ENCODE data around the gene DNAJC4.

Gene DNAJC4

DNA sequence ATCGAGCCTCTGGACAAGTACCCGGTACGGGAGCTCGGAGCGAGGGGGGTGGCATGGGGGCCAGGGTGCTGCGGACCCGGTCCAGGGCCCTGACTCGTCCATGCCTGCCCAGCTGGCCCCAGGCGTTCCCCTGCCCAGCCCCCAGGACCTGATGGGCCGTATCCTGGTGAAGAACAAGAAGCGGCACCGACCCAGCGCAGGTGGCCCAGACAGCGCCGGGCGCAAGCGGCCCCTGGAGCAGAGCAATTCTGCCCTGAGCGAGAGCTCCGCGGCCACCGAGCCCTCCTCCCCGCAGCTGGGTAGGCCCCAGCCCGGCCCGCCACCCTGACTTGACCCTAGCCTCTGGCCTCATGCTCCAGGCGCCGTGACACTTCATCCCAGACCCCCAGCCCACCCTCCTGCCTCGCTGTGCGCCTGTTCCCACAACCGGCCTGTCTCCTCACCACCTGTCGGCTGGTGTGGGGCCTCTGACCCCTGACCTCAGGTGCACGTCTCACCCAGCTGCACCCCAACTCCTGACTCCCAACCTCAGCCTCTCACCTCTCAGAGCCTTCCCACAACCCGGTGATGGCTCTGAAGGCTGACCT lies 28.7 kb downstream of the DNAJC4 start:
- Histone ChIP-seq H3K9me3 (ENCODE audit: control insufficient read depth in 2 of 2, low read length in 2 of 2) (no peaks in the 10 kb centered on the region), H3K9ac (ENCODE audit: low read depth in 1 of 2, low read length in 2 of 2) (no peak overlapping the region), H3K36me3 (ENCODE audit: control insufficient read depth in 2 of 2, insufficient read depth in 2 of 2, low read length in 2 of 2) (peaks cover 63 to 73% of the 10 kb centered on the region in 2 donors)

GRCh38 chr11:64259533-64260067 lies 29.3 kb downstream of the DNAJC4 start:
- no peak overlapping the region for H3K27ac ChIP-seq (ENCODE audit: low read depth in 2 of 2, low read length in 2 of 2)
- no peaks in the 10 kb centered on the region for H3K9me3 ChIP-seq (ENCODE audit: control insufficient read depth in 2 of 2, low read length in 2 of 2)
- H3K4me1 ChIP-seq (ENCODE audit: control insufficient read depth in 2 of 2, insufficient read depth in 2 of 2, low read length in 2 of 2), result no peaks in the 10 kb centered on the region
- H3K4me3 ChIP-seq (ENCODE audit: low read length in 2 of 2), result no peak overlapping the region
- no peak overlapping the region for H3K9ac ChIP-seq (ENCODE audit: low read depth in 1 of 2, low read length in 2 of 2)
- H3K36me3 ChIP-seq (ENCODE audit: control insufficient read depth in 2 of 2, insufficient read depth in 2 of 2, low read length in 2 of 2), result peaks cover 62 to 76% of the 10 kb centered on the region in 2 donors
- H3K27me3 ChIP-seq (ENCODE audit: control insufficient read depth in 2 of 2, insufficient read depth in 2 of 2, low read length in 2 of 2), result no peaks in the 10 kb centered on the region

More for the DNA sequence above, 28.7 kb downstream of the DNAJC4 start:
- no peaks in the 10 kb centered on the region for H3K4me1 ChIP-seq (ENCODE audit: control insufficient read depth in 2 of 2, insufficient read depth in 2 of 2, low read length in 2 of 2)
- H3K4me3 ChIP-seq (ENCODE audit: low read length in 2 of 2), result no peak overlapping the region
- H3K27ac ChIP-seq (ENCODE audit: low read depth in 2 of 2, low read length in 2 of 2), result no peak overlapping the region
- H3K27me3 ChIP-seq (ENCODE audit: control insufficient read depth in 2 of 2, insufficient read depth in 2 of 2, low read length in 2 of 2), result no peaks in the 10 kb centered on the region

- no peaks in the 10 kb centered on the region for H3K27me3 ChIP-seq (ENCODE audit: control insufficient read depth in 2 of 2, insufficient read depth in 2 of 2, low read length in 2 of 2)
- H3K9ac ChIP-seq (ENCODE audit: low read depth in 1 of 2, low read length in 2 of 2), result no peak overlapping the region
- peaks cover 58 to 73% of the 10 kb centered on the region in 2 donors for H3K36me3 ChIP-seq (ENCODE audit: control insufficient read depth in 2 of 2, insufficient read depth in 2 of 2, low read length in 2 of 2)
- H3K4me3 ChIP-seq (ENCODE audit: low read length in 2 of 2), result no peak overlapping the region
- H3K9me3 ChIP-seq (ENCODE audit: control insufficient read depth in 2 of 2, low read length in 2 of 2), result no peaks in the 10 kb centered on the region
- no peak overlapping the region for H3K27ac ChIP-seq (ENCODE audit: low read depth in 2 of 2, low read length in 2 of 2)
- no peaks in the 10 kb centered on the region for H3K4me1 ChIP-seq (ENCODE audit: control insufficient read depth in 2 of 2, insufficient read depth in 2 of 2, low read length in 2 of 2)
Measured at GRCh38 chr11:64260147-64260708, 29.9 kb downstream of the DNAJC4 start.

DNA sequence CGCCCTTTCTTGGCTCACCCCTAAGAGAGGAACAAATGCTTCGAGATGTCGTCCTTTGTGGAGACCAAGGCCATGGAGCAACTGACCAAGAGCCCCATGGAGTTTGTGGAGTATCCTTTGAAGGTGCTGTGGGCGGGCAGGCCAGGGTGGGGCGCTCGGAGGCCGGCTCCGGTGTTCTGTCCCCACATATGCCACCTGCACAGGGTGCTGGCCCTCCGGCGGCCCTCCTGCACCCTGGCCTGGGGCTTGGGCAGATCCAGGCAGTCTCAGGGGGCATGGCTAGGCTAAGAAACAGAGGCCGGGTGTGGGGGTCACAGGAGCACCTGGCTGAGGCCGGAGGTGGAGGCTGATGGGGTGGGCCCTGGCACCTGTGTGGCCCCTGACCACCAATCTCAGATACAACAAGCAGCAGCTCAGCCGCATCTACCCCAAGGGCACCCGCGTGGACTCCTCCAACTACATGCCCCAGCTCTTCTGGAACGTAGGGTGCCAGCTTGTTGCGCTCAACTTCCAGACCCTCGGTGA lies 31.3 kb downstream of the DNAJC4 start:
- no peak overlapping the region for H3K27ac ChIP-seq (ENCODE audit: low read depth in 2 of 2, low read length in 2 of 2)
- H3K9ac ChIP-seq (ENCODE audit: low read depth in 1 of 2, low read length in 2 of 2), result no peak overlapping the region
- no peak overlapping the region for H3K4me3 ChIP-seq (ENCODE audit: low read length in 2 of 2)
- no peaks in the 10 kb centered on the region for H3K9me3 ChIP-seq (ENCODE audit: control insufficient read depth in 2 of 2, low read length in 2 of 2)
- peaks cover 59 to 75% of the 10 kb centered on the region in 2 donors for H3K36me3 ChIP-seq (ENCODE audit: control insufficient read depth in 2 of 2, insufficient read depth in 2 of 2, low read length in 2 of 2)
- peaks cover 0 to 2% of the 10 kb centered on the region in 2 donors for H3K4me1 ChIP-seq (ENCODE audit: control insufficient read depth in 2 of 2, insufficient read depth in 2 of 2, low read length in 2 of 2)
- no peaks in the 10 kb centered on the region for H3K27me3 ChIP-seq (ENCODE audit: control insufficient read depth in 2 of 2, insufficient read depth in 2 of 2, low read length in 2 of 2)

DNA sequence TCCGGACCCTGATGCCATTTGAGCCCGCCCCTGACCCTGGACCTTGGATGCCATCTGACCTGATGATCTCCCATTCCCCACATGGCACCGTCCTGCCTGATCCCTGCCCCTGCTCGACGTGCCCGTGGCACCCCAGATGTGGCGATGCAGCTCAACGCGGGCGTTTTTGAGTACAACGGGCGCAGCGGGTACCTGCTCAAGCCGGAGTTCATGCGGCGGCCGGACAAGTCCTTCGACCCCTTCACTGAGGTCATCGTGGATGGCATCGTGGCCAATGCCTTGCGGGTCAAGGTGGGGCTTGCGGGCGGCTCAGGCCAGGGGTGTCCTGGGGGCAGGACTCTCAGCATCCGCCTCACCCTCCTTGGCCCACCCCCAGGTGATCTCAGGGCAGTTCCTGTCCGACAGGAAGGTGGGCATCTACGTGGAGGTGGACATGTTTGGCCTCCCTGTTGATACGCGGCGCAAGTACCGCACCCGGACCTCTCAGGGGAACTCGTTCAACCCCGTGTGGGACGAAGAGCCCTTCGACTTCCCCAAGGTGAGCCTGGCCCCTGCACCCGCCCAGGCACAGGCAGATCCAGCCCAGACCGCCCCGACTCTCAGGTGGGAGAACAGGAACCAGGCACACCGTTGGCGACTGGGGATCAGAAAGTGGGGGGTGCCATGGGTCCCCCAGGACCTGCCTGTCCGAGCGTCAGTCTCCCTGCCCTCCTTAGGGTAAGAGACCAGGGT lies 32.1 kb downstream of the DNAJC4 start:
- no peak overlapping the region for H3K4me3 ChIP-seq (ENCODE audit: low read length in 2 of 2)
- H3K9me3 ChIP-seq (ENCODE audit: control insufficient read depth in 2 of 2, low read length in 2 of 2), result no peaks in the 10 kb centered on the region
- no peak overlapping the region for H3K27ac ChIP-seq (ENCODE audit: low read depth in 2 of 2, low read length in 2 of 2)
- H3K9ac ChIP-seq (ENCODE audit: low read depth in 1 of 2, low read length in 2 of 2), result no peak overlapping the region
- peaks cover 60 to 71% of the 10 kb centered on the region in 2 donors for H3K36me3 ChIP-seq (ENCODE audit: control insufficient read depth in 2 of 2, insufficient read depth in 2 of 2, low read length in 2 of 2)
- H3K4me1 ChIP-seq (ENCODE audit: control insufficient read depth in 2 of 2, insufficient read depth in 2 of 2, low read length in 2 of 2), result peaks cover 3 to 6% of the 10 kb centered on the region in 2 donors
- no peaks in the 10 kb centered on the region for H3K27me3 ChIP-seq (ENCODE audit: control insufficient read depth in 2 of 2, insufficient read depth in 2 of 2, low read length in 2 of 2)

GRCh38 chr11:64263021-64263946 lies 32.9 kb downstream of the DNAJC4 start:
- Histone ChIP-seq H3K27me3 (ENCODE audit: control insufficient read depth in 2 of 2, insufficient read depth in 2 of 2, low read length in 2 of 2) (no peaks in the 10 kb centered on the region), H3K4me3 (ENCODE audit: low read length in 2 of 2) (no peak overlapping the region), H3K27ac (ENCODE audit: low read depth in 2 of 2, low read length in 2 of 2) (no peak overlapping the region), H3K9ac (ENCODE audit: low read depth in 1 of 2, low read length in 2 of 2) (no peak overlapping the region), H3K9me3 (ENCODE audit: control insufficient read depth in 2 of 2, low read length in 2 of 2) (no peaks in the 10 kb centered on the region), H3K4me1 (ENCODE audit: control insufficient read depth in 2 of 2, insufficient read depth in 2 of 2, low read length in 2 of 2) (peaks cover 10 to 14% of the 10 kb centered on the region in 2 donors), H3K36me3 (ENCODE audit: control insufficient read depth in 2 of 2, insufficient read depth in 2 of 2, low read length in 2 of 2) (peaks cover 60 to 66% of the 10 kb centered on the region in 2 donors)

GRCh38 chr11:64263947-64264317 lies 33.6 kb downstream of the DNAJC4 start:
- peaks cover 55 to 62% of the 10 kb centered on the region in 2 donors for H3K36me3 ChIP-seq (ENCODE audit: control insufficient read depth in 2 of 2, insufficient read depth in 2 of 2, low read length in 2 of 2)
- H3K4me1 ChIP-seq (ENCODE audit: control insufficient read depth in 2 of 2, insufficient read depth in 2 of 2, low read length in 2 of 2), result peaks cover 16 to 21% of the 10 kb centered on the region in 2 donors
- H3K9me3 ChIP-seq (ENCODE audit: control insufficient read depth in 2 of 2, low read length in 2 of 2), result no peaks in the 10 kb centered on the region
- H3K9ac ChIP-seq (ENCODE audit: low read depth in 1 of 2, low read length in 2 of 2), result no peak overlapping the region
- H3K4me3 ChIP-seq (ENCODE audit: low read length in 2 of 2), result no peak overlapping the region
- H3K27me3 ChIP-seq (ENCODE audit: control insufficient read depth in 2 of 2, insufficient read depth in 2 of 2, low read length in 2 of 2), result no peaks in the 10 kb centered on the region
- no peak overlapping the region for H3K27ac ChIP-seq (ENCODE audit: low read depth in 2 of 2, low read length in 2 of 2)

DNA sequence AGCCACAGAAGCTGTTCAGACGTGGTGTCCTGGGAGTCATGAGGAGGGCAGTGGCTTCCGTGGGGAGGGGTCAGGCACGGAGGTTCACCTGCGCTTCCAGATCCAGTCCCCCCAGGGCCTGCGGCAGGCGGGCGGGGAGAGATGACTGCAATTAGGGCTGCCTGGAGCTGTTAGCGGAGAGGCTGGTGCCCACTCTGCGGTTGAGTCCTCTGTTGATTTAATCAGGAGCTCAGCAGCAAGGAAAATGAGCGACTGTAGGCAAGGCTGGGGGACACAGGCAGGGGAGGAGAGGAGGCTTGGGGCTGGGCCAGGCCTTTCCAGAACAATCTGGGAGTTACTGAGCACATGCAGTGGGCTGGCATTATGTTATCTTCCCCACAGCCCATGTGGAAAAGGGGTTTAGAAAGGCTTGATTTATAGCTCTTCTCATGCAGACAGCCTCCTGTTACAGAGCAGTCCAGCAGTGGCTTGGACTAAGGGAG lies 34.1 kb downstream of the DNAJC4 start:
- Histone ChIP-seq H3K9ac (ENCODE audit: low read depth in 1 of 2, low read length in 2 of 2) (no peak overlapping the region), H3K4me3 (ENCODE audit: low read length in 2 of 2) (no peak overlapping the region), H3K36me3 (ENCODE audit: control insufficient read depth in 2 of 2, insufficient read depth in 2 of 2, low read length in 2 of 2) (peaks cover 52 to 58% of the 10 kb centered on the region in 2 donors), H3K9me3 (ENCODE audit: control insufficient read depth in 2 of 2, low read length in 2 of 2) (no peaks in the 10 kb centered on the region), H3K27me3 (ENCODE audit: control insufficient read depth in 2 of 2, insufficient read depth in 2 of 2, low read length in 2 of 2) (no peaks in the 10 kb centered on the region), H3K27ac (ENCODE audit: low read depth in 2 of 2, low read length in 2 of 2) (no peak overlapping the region), H3K4me1 (ENCODE audit: control insufficient read depth in 2 of 2, insufficient read depth in 2 of 2, low read length in 2 of 2) (peaks cover 19 to 23% of the 10 kb centered on the region in 2 donors)

All from mucosa of rectum (tissue), 2 donors.